Fibroblast of skin of left biceps (primary cell): ENCODE data around the gene QPRT.
A peak's percentile ranks its signal among the peaks of the same experiment; 100 is the strongest.
"Not testable (repeated sequence)": the region's sequence is repeated elsewhere in the genome, so short reads cannot be mapped to it uniquely, and the experiment has no call there.

Experiments
- DNase-seq, 2 experiments: peaks; one replicate each; pipeline ENCODE4 v3.0.0-alpha.2; 2013; ENCODE audit warnings: low read depth in 2 of 2

QPRT gene

GRCh38 chr16:29720703-29721102 is 41.7 kb downstream of the QPRT start:
- DNase-seq = no peak

GRCh38 chr16:29721167-29721879 is 42.3 kb downstream of the QPRT start:
- DNase-seq = peak; percentile 6 to 8

- no peak for DNase-seq
Measured at GRCh38 chr16:29726845-29727377, 47.9 kb downstream of the QPRT start.

- no peak for DNase-seq
Measured at GRCh38 chr16:29727452-29727851, 48.5 kb downstream of the QPRT start.

GRCh38 chr16:29729116-29729521 is 50.1 kb downstream of the QPRT start:
- peak; percentile 10 to 20 for DNase-seq

GRCh38 chr16:29730649-29731048 is 51.7 kb downstream of the QPRT start:
- no peak for DNase-seq

- not testable (repeated sequence) for DNase-seq
Measured at GRCh38 chr16:29731768-29732601, 53.0 kb downstream of the QPRT start.

- DNase-seq = no peak
Measured at GRCh38 chr16:29734786-29735185, 55.8 kb downstream of the QPRT start.

- no peak for DNase-seq
Measured at GRCh38 chr16:29736112-29736511, 57.1 kb downstream of the QPRT start.

- DNase-seq = no peak
Measured at GRCh38 chr16:29736764-29737163, 57.8 kb downstream of the QPRT start.

- no peak for DNase-seq
Measured at GRCh38 chr16:29737713-29738112, 58.7 kb downstream of the QPRT start.

- no peak for DNase-seq
Measured at GRCh38 chr16:29738514-29738913, 59.5 kb downstream of the QPRT start.

- not testable (repeated sequence) for DNase-seq
Measured at GRCh38 chr16:29739927-29740629, 61.1 kb downstream of the QPRT start.

- DNase-seq = not testable (repeated sequence)
Measured at GRCh38 chr16:29740630-29741015, 61.6 kb downstream of the QPRT start.

GRCh38 chr16:29742683-29743275 is 63.8 kb downstream of the QPRT start:
- DNase-seq = no peak

- DNase-seq = no peak
Measured at GRCh38 chr16:29743475-29743826, 64.5 kb downstream of the QPRT start.

GRCh38 chr16:29743827-29744531 is 65.0 kb downstream of the QPRT start:
- DNase-seq = no peak

- no peak for DNase-seq
Measured at GRCh38 chr16:29744541-29745101, 65.6 kb downstream of the QPRT start.

- DNase-seq = no peak
Measured at GRCh38 chr16:29745121-29745852, 66.3 kb downstream of the QPRT start.

GRCh38 chr16:29745853-29746345 is 66.9 kb downstream of the QPRT start, which contains the start of gene C16orf54:
Gene C16orf54 (minus strand): TSS chr16:29745990. CDS start chr16:29744951, 1,039 bp downstream.
- DNase-seq = no peak
